HG03039 (cell line): Measurements from ENCODE around the gene VWF.
A peak's percentile ranks its signal among the peaks of the same experiment; 100 is the strongest.

Experiments used
- ATAC-seq: cut with Tn5 transposase; IDR thresholded peaks from one replicate; pipeline ENCODE4 v1.9.1; 2021; ENCODE audit warnings: mild to moderate bottlenecking, moderate library complexity; ENCODE audit not compliant: unreplicated experiment

VWF gene

DNA sequence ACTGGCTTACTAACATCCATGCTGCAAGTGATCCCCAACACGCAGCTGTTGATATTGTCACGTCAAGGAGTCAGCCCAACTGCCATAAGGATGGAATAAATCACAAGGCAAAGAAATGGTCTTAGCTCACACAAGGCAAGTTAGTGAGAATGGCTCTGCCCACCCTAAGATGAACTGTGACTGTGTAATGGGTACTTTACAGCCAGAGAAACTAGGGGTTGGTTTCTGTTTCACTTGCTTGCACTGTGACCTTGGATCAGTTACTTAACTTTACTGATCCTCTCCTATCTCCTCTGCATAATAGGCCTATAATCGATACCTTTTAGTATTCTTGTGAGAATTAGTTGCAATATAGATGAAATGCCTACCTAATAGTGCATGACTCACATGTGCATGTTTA lies 127.2 kb downstream of the VWF start:
- no peak for ATAC-seq

DNA sequence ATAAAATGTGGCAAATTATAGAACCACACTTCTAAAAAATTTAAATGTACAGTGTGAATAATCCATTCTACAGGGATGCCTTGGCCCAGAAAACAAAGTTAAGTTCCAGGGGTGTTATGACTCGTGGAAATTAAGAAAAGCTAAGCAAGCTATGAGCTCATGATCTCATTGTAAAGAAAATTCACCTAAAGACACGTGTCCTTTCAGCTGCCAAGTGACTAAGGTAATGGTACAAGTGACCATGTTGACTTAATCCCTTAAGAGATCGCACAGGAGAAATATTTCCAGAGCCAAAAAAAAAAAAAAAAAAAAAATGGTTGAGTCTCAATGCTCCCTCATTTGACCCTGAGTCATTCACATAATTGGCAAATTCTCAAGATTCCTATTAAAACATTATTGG lies 128.0 kb downstream of the VWF start:
- ATAC-seq = no peak

- no peak for ATAC-seq
These were observed 134.8 kb downstream of the VWF start for GRCh38 chr12:5989621-5990020.

GRCh38 chr12:5988659-5989116 lies 135.8 kb downstream of the VWF start:
- peak; percentile 61 for ATAC-seq

GRCh38 chr12:5988088-5988487 lies 136.4 kb downstream of the VWF start:
- no peak for ATAC-seq

DNA sequence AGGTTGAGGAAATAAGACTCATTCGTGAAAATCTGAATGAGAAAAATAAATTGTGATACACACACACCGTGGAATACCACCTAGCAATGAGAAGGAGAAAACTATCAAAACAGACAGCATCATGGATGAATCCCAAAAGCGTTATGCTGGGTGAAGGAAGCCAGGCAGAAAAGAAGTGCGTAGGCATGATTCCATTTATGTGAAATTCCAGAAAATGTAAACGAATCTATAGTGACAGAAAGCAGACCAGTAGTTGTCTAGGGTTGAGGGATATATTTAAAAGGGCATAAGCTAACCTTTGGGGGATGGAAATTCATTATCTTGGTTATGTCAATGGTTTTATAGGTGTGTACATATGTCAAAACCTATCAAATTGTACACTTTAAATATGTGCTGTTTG lies 136.9 kb downstream of the VWF start:
- no peak for ATAC-seq

DNA sequence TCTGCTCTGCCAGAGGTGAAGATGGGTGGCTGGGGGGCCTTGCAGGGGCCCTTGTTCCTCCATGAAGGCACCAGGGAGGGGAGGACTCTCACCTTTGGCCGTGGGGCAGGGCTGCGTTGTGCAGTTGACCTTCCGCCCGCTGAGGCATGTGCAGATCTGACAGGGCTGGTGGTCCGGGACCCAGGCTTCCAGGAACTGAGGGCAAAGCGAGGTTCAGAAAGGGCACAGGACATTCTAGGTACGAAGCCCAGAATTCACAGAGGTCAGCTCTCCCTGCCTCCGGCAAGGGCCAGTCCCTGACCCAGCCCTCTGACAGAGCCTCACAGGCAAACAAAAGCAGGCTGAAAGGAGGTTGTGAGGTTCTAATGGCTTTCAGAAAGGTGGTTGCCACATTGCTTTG lies 139.0 kb downstream of the VWF start:
- no peak for ATAC-seq

GRCh38 chr12:5984873-5985272 lies 139.6 kb downstream of the VWF start:
- ATAC-seq = no peak

DNA sequence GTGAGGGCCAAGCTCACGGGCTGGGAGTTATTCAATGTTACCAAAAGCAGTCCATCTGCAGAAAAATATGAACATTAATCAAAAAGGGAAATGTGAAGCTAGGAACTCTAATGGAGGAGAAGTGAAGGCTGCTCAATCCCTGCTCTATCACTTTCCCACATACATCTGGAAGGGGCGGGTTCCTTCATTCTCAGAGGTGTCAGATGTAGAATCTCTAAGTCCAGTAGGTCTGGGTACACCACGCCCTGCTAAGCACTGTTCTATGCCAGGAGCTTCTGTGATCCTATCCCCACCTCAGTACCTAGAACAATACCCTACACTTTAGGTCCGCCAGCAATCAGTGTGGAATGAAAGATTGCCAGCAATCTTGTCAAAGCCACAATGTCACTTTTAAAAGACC lies 142.4 kb downstream of the VWF start:
- no peak for ATAC-seq

DNA sequence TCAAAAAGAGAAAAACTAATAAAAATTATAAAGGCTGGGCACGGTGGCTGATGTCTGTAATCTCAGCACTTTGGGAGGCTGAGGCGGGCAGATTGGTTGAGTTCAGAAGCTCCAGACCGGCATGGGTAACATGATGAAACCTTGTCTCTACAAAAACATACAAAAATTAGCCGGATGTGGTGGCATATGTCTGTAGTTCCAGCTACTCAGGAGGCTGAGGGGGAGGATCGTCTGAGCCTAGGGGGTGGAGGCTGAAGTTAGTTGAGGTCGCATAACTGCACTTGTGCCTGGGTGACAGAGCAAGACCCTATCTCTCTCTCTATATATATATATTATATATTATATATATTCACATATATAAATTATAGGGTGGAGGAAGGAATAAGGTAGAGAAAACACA lies 146.9 kb downstream of the VWF start:
- ATAC-seq = no peak

GRCh38 chr12:5976711-5977110 lies 147.8 kb downstream of the VWF start:
- ATAC-seq = no peak

DNA sequence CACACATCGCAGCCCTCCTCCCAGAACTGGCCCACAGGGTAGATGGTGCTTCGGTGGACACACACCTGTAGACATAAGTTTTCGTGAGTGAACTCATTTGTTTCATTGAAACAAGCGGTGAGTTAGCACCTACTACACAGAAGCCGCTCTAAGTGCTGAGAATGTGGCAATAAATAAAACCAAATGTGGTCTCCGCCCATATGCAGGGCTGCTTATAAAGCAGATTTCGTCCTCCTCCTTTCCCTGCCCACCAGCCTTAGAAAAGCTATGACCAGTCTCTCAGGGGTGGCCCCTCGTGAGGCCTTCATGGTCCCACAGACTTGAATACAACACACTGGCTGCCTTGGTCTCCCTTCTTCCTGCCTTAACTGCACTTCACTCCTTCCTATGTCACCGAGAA lies 148.3 kb downstream of the VWF start:
- no peak for ATAC-seq

GRCh38 chr12:5973461-5974115 lies 150.9 kb downstream of the VWF start:
- no peak for ATAC-seq

GRCh38 chr12:5972387-5972786 lies 152.1 kb downstream of the VWF start:
- no peak for ATAC-seq

DNA sequence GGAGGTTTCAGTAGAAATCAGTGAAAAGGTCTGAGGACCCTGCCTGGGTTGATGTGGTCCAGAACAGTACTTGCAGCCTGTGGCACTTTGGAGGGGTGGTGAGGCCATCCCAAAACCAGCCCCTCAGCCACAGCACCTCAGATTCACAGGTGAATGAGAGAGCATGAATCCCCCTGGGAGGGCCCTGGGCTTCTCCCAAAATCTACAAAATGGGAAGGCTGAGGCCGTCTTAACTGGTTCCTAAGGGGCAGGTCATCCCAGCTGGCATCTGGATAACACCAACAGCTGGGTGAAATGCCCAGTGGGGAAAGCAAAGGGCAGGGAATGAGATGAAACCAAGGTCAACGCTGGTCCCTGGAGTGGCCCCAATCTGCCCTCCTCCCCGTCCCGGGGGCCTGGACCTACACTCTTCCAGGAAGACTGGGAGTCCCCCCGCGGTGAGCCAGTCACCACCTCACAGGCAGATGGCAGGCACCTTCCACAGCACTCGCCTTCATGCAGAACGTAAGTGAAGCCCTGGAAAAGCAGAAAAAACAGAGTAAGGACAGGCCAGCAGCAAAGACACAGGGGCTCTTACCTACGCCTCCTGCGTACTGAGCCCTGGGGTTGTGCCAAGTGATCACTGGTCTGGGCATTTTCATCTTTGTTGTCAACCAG lies 153.1 kb downstream of the VWF start:
- no peak for ATAC-seq

DNA sequence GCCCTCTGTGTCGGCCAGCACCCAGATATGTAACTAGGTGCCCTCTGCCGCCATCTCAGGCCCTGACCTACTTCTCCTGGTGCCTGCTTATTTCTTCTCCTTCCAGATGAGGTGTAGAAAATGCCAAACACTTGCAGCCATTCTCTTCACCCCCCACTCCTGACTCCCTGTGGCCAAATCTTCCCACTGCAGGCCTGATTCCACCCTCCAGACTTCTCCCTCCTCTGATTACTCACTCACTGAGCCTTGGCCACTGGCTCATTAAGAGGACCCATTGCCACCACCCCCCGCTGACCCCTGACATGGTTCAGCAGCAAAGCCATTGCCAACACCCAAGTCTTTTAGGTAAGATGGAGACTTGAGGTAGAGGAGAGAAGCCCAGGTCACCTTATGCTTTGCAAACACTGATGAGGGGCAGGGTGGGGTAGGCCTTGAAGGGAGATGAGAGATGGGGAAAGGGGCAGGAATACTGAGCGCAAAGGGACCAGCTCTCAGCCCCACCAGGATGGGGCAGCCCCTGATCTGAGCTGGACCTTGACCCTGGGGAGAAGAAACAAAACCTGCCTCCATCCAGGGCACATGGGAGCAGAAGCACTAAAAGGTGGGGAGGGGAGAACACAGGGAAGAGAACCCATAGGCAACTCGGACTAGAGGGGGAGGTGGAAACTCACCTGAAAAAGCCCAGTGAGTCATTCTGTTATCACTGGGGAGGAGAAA lies 154.3 kb downstream of the VWF start:
- no peak for ATAC-seq

GRCh38 chr12:5969156-5969973 lies 155.1 kb downstream of the VWF start:
- ATAC-seq = no peak

- no peak for ATAC-seq
These were observed 156.6 kb downstream of the VWF start for GRCh38 chr12:5967645-5968415.

GRCh38 chr12:5966486-5967095 lies 157.9 kb downstream of the VWF start:
- ATAC-seq = no peak

DNA sequence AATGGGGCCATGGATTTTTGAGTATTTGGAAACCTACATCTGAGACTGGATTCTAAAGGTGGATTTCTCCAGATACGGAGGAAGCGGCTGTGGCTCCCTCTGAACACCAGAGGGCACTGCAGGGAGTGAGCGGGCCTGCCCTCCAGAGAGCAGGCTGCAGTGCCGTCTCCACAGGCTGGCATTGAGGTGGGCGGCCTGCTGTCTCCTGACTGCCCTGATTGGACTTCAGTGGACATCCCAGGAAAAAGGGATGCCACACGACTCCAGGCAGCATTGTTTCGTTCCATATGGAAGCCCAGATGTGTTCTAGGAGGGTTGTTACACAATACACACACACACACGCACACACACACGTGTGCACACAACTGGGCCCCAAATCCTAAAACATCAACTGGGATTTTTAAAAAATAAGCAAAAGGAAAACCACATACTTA lies 158.5 kb downstream of the VWF start:
- no peak for ATAC-seq
